ENCODE measurements around the gene FGF14. TPM values are rescaled to one million over a fixed set of nuclear protein-coding genes. Genes with fewer than 3 reads are reported as not detected.

FGF14 gene
- total and polyA plus RNA-seq, 2 of the 4 experiments (the other 2 are of a cell fraction): under 0.01 TPM; not detected in 1

- H3K4me3 ChIP-seq (ENCODE audit: insufficient read depth, low read depth, low read length): no peak overlapping the region
- H3K4ac ChIP-seq (ENCODE audit: low read depth, low read length): no peak overlapping the region
- no peak overlapping the region for H2BK120ac ChIP-seq (ENCODE audit: low read depth, low read length)
- no peaks in the 10 kb centered on the region for H3K4me1 ChIP-seq (ENCODE audit: control insufficient read depth, insufficient read depth, low read length)
- no peak overlapping the region for H3K9ac ChIP-seq (ENCODE audit: low read depth, low read length)
- no peak overlapping the region for H2BK20ac ChIP-seq (ENCODE audit: low read depth, low read length)
- H3K14ac ChIP-seq (replicated peaks; ENCODE audit: low read depth, low read length): no peak overlapping the region
- H3K9me1 ChIP-seq (ENCODE audit: insufficient read depth, low read length): no peaks in the 10 kb centered on the region
- ChIA-PET POLR2A (ENCODE audit: unreplicated experiment) (no interaction called here), CTCF (no interaction called here)
- no peaks in the 10 kb centered on the region for H3K36me3 ChIP-seq (ENCODE audit: control insufficient read depth, insufficient read depth, low read length)
- H3K27me3 ChIP-seq (ENCODE audit: control insufficient read depth, insufficient read depth, low read length): no peaks in the 10 kb centered on the region
- intact Hi-C loops (cut with micrococcal nuclease): no loop called here
- H3K9me3 ChIP-seq (ENCODE audit: control insufficient read depth, insufficient read depth, low read length): no peaks in the 10 kb centered on the region
- H3K4me2 ChIP-seq (ENCODE audit: low read depth, low read length): no peak overlapping the region
- no TSS peak for BruUV-seq (replicated peaks)
- in situ Hi-C loops (cut with MboI; ENCODE audit: low sequenced_read_pairs): loop anchor here (25.0 kb wide), 1 partner anchor 928 kb away; no protein-coding TSS in a partner anchor
- no peak overlapping the region for H2BK15ac ChIP-seq (ENCODE audit: low read depth, low read length)
- H2BK5ac ChIP-seq (ENCODE audit: low read depth, low read length, poor library complexity, severe bottlenecking): no peak overlapping the region
- H3K23ac ChIP-seq (ENCODE audit: low read depth, low read length): no peak overlapping the region
- H3K56ac ChIP-seq (ENCODE audit: extremely low read depth, insufficient read depth, low read length): no peak overlapping the region
- no peak overlapping the region for H4K8ac ChIP-seq (ENCODE audit: low read depth in 2 of 2, low read length in 2 of 2)
- dilution Hi-C loops (cut with HindIII; ENCODE audit: low sequenced_read_pairs, unreplicated experiment): no loop called here
- TF ChIP-seq MAZ (IDR thresholded peaks at IDR 0.05; ENCODE audit: borderline replicate concordance, low read depth, low read length) (no peak), SMC3 (IDR thresholded peaks at IDR 0.05; ENCODE audit: low read depth, low read length) (no peak), POLR2A (IDR thresholded peaks at IDR 0.05; ENCODE audit: low read depth, low read length) (no peak), MAFK (IDR thresholded peaks at IDR 0.05; ENCODE audit: low read depth, low read length) (no peak), CEBPB (IDR thresholded peaks at IDR 0.05; ENCODE audit: low read depth, low read length) (no peak), MXI1 (IDR thresholded peaks at IDR 0.05; ENCODE audit: borderline replicate concordance, low read depth, low read length) (no peak), RFX5 (IDR thresholded peaks at IDR 0.05; ENCODE audit: low read depth, low read length) (no peak), BHLHE40 (IDR thresholded peaks at IDR 0.05; ENCODE audit: low read depth, low read length) (no peak), USF2 (IDR thresholded peaks at IDR 0.05; ENCODE audit: low read depth, low read length) (no peak), RCOR1 (IDR thresholded peaks at IDR 0.05; ENCODE audit: insufficient replicate concordance, low read length) (no peak), NFE2L2 (IDR thresholded peaks at IDR 0.05; ENCODE audit: low read depth, low read length) (no peak), CHD1 (IDR thresholded peaks at IDR 0.05; ENCODE audit: low read depth, low read length) (no peak), CTCF (conservative IDR thresholded peaks at IDR 0.05; ENCODE audit: low read depth, low read length) (no peak), RAD21 (IDR thresholded peaks at IDR 0.05; ENCODE audit: low read length) (no peak), FOS (IDR thresholded peaks at IDR 0.05; ENCODE audit: low read depth, low read length) (no peak), ELK1 (IDR thresholded peaks at IDR 0.05; ENCODE audit: borderline replicate concordance, low read depth, low read length) (no peak)
- ATAC-seq (ENCODE audit: low read depth) (no peak), DNase-seq (no peak)
- H2AFZ ChIP-seq (replicated peaks; ENCODE audit: low read length, poor library complexity): no peak overlapping the region
- H2AK5ac ChIP-seq (ENCODE audit: low read depth, low read length): no peak overlapping the region
- H4K20me1 ChIP-seq (ENCODE audit: insufficient read depth, low read length): no peaks in the 10 kb centered on the region
- H4K5ac ChIP-seq (ENCODE audit: low read depth, low read length): no peak overlapping the region
- H3K79me1 ChIP-seq (ENCODE audit: low read depth in 1 of 2, low read length in 2 of 2): no peaks in the 10 kb centered on the region
- WGBS, 2 experiments (ENCODE audit: extremely low coverage in 2 of 2, insufficient read length in 1 of 2): no CpG with 5 or more reads among the region's 2 CpGs
- H4K91ac ChIP-seq (ENCODE audit: insufficient read depth, low read depth, low read length): no peak overlapping the region
- no peak overlapping the region for H3K27ac ChIP-seq (ENCODE audit: insufficient read depth, low read length)
- H3K18ac ChIP-seq (ENCODE audit: low read depth, low read length): no peak overlapping the region
- no peak overlapping the region for H2AK9ac ChIP-seq (replicated peaks; ENCODE audit: low read depth, low read length, poor library complexity)
Observed at GRCh38 chr13:102440259-102440936, 38.5 kb upstream of the FGF14 start.

Measured in IMR-90 (cell line).